SIG-M5 (cell line): ENCODE measurements around the gene CEMP1.
"Not testable (repeated sequence)": the region's sequence is repeated elsewhere in the genome, so short reads cannot be mapped to it uniquely, and the experiment has no call there.

Source experiments
- DNase-seq: peaks from one replicate; lab custom pipeline; 2025; lab: John Stamatoyannopoulos, UW

CEMP1 gene

DNA sequence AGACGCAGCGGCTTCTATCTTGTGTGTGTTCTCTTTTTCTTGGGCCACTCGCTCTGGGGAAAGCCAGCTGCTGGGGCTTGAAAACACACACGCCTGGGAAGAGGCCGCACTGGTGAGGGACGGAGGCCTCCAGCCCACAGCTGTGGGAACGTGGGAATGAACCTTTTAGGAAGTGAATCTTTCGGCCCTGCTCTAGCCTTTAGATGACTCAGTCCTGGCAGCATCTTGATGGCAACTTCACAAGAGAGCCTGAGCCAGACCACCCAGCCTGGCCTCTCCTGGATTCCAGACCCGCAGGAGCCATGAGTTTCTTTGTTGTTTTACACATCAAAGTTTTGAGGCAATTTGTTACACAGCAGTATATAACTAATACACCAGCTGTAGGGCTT is 4.4 kb upstream of the CEMP1 start:
- DNase-seq = no peak

DNA sequence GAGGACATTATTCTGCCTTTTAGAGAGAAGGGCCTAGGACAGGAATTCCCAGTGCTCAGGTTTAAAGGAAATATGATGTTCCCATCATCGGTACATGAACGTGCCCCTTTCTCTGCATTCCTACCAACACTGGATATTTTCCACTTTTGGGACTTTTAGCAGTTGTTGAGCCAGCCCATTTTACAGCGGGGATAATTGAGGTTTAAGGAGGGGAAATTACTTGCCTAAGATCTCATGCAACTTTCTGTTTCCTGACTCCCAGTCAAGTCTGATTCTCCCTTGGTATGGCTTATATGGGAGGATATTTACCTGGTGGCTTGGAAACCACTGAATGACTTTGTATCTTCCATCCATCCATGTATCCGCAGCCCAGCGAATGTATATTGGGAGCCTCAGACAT is 3.1 kb upstream of the CEMP1 start:
- DNase-seq = not testable (repeated sequence)

- no peak for DNase-seq
Measured at GRCh38 chr16:2533912-2534311, 2.7 kb upstream of the CEMP1 start.

DNA sequence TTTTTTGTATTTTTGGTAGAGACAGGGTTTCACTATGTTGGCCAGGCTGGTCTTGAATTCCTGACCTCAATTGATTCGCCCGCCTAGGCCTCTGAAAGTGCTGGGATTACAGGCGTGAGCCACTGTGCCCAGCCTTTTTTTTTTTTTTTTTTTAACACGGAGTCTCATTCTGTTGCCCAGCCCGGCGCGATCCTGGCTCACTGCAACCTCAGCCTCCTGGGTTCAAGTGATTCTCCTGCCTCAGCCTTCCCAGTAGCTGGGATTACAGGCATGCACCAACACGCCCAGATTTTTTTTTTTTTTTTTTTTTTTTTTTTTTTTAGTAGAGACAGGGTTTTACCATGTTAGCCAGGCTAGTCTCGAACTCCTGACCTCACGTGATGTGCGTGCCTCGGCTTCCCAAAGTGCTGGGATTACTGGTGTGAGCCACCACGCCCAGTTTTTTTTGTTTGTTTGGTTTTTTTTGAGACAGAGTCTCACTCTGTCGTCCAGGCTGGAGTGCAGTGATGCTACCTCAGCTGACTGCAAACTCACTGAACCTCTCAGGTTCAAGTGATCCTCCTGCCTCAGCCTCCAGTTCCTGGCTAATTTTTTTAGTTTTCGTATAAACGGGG is 2.0 kb upstream of the CEMP1 start:
- DNase-seq = not testable (repeated sequence)

DNA sequence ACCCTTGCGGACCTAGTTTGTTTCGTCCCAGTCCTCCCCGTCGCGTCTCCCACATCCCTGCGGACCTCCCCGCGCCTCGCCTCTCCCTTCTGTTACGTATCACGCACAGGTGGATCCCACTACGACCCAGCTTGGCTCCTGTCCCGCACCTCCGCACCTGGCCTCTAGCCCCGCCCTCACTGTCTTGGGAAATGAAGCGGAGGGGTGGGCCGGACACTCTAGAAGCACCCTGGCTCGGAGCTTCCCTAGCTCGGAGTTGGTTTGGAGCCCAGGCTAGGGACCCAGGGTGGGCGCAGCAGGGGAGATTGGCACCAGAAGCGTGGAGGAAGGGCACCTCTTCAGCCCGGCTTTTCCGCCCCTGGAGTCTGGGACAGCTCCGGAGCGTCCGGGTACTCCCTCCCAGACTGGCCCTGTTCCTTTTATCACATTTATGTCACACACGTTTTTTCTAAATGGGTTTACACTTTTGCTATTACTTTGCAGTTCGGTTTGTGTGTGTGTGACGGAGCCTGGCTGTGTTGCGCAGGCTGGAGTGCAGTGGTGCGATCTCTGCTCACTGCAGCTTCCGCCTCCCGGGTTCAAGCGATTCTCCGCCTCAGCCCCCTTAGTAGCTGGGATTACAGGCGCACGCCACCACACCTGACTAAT is 1.4 kb upstream of the CEMP1 start:
- DNase-seq = no peak

DNA sequence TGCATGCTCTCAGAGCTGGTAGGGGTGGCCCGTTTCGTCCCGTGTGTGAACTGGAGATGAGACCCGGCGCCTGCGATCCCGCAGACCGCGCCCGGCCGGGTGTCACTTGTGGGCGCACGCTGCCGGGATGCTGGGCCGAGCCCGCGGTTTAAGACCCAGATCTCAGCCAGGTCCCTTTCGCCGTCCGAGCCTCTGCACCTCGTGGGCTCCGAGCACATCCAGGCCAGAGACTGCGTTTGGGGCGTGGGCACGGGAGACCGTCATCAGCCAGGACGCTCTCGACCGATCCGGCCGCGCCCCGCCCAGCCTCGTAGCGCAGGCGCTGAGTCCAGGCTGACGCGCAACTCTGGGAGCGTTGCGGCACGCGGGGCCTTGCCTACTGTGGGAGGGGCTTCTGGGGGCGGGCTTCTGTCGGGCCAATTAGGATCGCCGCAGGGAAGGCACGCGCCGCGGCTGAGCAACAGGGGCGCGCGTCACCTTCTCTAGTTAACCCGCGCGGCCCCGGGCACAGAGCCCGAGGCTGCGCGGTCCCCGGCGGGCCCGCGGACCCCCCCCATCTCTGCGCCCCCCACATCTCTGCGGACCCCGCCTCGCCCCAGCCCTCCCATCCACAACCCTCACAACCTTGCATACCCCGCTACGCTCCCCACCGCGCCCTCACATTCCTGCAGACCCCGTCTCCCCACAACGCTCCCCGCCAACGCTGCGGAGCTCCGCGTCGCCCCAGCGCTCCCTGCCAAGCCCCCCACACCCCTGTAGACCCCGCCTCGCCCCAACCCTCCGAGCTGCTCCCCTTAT is 687 bp upstream of the CEMP1 start:
- peak; percentile 47 for DNase-seq

DNA sequence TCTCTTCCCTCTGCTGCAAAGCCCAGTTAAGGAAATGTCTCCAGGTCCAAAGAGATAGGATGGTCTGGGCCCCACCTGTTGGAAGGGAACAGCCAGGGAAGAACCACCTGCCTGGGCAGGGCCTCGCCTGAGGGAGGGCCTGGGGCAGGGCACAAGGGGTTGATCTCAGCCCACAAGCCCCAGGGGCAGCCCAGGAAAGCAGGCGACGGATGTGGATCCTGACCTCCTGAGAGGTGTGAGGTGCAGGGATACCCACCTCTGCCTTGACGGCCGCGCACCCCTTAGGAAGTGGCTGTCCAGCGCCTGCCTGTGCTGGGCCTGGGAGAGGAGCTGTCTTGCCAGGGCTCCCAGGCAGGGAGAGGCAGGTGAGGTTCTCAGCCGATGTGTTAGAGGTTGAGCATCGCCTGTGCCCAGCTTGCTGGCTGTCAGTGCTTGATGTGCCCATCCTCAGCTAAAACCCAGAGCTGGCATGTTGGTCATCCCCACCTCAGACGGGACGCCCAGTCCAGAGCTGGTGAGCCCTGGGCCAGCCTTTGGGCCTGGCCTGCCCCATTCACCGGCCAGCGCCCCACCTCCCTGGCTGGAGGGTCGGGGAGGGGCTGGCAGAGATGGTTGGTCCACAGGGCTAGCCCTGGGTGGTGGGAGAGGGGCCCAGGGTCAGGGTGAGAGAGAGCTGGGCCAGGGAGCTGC is 434 bp downstream of the CEMP1 start:
- DNase-seq = no peak

- no peak for DNase-seq
Measured at GRCh38 chr16:2529961-2530628, 1.1 kb downstream of the CEMP1 start.

GRCh38 chr16:2529061-2529931 is 1.9 kb downstream of the CEMP1 start:
- no peak for DNase-seq

- no peak for DNase-seq
Measured at GRCh38 chr16:2528161-2529060, 2.8 kb downstream of the CEMP1 start.

DNA sequence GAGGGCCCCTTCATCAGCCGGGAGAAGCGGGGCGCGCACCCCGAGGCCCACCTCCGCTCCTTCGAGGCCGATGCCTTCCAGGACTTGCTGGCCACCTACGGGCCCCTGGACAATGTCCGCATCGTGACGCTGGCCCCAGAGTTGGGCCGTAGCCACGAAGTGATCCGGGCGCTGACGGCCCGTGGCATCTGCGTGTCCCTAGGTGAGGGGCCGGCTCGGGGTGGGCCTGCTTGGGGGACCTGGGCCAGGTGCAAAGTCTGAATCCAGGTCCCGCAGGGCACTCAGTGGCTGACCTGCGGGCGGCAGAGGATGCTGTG is 3.5 kb downstream of the CEMP1 start:
- no peak for DNase-seq

DNA sequence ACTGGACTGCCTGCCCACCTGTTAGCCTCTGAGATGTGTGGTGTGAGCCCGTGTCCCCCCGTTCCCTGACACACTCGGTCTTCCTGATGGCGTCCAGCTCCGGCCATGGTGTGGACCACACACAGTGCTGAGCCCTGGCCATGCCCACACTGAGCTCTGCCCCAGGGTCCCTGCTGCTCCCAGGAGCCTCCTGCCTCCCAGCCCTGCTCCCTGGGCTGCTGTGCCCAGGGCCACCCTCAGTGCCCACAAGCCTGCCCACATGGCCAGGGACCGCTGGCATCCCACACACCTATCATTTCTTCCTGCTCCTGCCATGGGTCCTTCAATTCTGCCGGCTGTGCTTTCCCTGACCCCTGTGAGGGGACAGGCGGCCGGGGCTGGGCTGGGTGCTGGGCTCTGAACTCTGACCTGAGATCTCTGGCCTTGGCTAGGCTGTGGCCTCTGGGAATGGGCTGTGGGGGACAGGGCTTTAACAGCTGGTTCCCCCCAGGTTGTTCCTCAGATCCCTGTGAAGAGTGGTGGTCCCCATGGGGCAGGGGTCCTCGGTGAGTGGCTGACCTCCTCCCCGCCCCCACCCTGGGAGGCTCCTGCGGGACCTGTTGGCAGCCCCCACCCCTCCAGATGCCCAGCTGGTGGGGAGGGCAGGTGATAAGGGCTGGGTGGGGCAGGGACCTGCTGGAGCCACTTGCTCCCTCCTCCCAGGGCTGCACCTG is 4.0 kb downstream of the CEMP1 start:
- DNase-seq = no peak

- no peak for DNase-seq
Measured at GRCh38 chr16:2526135-2526534, 5.1 kb downstream of the CEMP1 start.

DNA sequence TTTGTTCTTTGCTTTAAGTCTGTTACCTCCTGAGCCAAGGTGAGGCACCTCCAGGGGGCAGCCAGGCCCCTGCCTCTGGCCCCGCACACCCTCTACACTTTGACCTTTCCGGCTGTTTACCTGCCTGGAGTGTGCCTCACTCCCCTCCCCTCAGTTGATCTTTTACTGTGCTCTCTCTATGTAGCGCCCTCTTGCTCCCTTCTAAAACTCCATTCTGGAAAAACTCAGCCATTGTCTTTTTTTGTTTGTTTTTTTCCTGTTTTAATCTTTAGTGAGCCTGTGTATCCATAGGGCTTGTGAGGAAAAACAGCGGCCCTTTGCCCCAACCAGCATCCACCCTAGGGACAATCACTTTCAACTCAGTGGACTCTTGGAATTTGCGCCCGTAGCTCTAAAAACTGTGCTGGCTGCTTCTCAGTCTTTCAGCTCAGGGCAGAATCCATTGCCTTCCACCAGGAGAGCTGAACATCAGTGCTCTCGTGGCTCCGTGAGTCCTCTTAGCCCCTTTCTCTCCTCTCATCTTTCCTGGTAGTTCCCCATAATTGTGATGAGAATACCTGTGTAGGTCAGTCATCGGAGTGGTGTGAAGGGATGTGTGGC is 6.8 kb downstream of the CEMP1 start:
- no peak for DNase-seq

DNA sequence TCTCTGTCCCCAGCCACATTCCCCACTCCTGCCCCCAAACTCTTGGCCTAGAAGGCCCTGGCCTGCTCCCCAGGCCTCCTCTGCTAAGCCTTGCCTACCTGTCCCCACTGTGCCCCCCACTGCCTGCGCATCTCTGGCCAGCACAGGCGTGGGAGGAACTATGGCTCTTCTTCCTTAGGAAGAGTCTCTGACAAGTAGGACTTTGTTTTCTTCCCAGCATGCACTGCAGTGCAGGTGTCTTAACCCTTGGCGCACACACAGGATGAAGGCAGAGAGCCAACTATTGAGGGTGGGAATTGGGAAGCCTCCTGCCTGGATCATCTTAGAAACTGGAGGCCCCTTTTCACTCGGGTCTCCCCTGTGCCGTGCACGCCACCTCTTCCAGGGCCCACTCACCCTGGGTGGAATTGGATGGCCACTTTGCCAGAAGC is 7.4 kb downstream of the CEMP1 start:
- DNase-seq = no peak

DNA sequence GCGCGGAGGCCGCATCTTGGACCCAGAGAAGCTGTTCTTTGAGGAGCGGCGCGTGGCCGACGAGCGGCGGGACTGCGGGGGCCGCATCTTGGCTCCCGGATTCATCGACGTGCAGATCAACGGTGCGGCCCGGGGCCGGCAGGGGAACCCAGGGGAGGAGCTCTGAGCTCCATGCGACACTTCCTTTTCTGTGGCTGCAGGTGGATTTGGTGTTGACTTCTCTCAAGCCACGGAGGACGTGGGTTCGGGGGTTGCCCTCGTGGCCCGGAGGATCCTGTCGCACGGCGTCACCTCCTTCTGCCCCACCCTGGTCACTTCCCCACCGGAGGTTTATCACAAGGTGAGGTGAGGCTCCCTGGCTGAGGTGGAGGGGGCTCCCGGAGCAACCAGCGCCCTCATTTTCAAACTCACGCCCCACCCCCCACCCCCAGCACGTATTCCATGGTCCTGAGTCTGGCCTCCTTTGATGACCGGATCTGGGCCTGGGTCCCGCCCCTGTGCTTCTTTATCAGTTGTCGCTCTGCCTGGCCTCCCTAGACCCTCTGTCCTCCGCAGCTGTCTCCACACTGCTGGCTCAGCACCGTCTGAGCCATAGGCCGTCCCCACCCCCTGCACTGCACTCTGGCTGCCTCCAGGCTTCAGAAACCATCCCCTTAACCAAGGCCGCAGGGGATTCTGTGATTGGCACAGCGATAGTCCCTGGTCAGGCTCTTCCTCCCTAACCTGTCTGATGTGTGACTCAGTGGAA is 10.2 kb downstream of the CEMP1 start:
- DNase-seq = no peak

DNA sequence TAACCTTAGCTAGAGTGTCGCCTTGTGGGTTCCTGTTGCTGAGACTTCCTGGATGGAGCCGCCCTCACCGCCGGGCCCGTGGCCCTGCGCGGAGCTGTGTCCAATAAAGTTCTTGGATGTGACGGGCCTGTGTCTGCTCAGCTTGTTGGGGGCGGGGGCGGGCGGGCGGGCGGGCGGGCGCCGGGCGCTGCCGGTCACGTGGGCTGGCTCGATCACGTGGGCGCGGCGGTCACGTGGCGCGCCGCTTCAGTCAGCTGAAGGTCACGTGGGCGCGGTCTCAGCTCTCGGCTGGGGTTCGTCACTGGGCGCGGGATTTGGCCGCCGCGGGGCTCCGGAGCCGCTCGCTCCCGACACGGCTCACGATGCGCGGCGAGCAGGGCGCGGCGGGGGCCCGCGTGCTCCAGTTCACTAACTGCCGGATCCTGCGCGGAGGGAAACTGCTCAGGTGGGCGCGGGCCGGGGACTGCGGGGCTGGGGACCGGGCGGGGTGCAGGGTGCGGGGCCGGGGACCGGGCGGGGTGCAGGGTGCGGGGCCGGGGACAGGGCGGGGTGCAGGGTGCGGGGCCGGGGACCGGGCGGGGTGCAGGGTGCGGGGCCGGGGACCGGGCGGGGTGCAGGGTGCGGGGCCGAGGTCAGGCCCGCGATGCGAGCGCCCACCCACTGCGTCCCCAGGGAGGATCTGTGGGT is 11.0 kb downstream of the CEMP1 start, which contains the start of gene AMDHD2:
Gene AMDHD2, plus strand, starts transcription at position 275 of the 687 bp plus-strand sequence. Its CDS starts 88 bp downstream, at position 363.
- DNase-seq = peak; percentile 65

- DNase-seq = no peak
Measured at GRCh38 chr16:2519711-2520080, 11.5 kb downstream of the CEMP1 start.
